ENCODE data around the gene PLXND1. TPM values are rescaled to one million over a fixed set of nuclear protein-coding genes. Genes with fewer than 3 reads are reported as not detected.

Gene PLXND1
- total RNA-seq, 1 experiment from 2014 or later: 47.3 TPM

DNA sequence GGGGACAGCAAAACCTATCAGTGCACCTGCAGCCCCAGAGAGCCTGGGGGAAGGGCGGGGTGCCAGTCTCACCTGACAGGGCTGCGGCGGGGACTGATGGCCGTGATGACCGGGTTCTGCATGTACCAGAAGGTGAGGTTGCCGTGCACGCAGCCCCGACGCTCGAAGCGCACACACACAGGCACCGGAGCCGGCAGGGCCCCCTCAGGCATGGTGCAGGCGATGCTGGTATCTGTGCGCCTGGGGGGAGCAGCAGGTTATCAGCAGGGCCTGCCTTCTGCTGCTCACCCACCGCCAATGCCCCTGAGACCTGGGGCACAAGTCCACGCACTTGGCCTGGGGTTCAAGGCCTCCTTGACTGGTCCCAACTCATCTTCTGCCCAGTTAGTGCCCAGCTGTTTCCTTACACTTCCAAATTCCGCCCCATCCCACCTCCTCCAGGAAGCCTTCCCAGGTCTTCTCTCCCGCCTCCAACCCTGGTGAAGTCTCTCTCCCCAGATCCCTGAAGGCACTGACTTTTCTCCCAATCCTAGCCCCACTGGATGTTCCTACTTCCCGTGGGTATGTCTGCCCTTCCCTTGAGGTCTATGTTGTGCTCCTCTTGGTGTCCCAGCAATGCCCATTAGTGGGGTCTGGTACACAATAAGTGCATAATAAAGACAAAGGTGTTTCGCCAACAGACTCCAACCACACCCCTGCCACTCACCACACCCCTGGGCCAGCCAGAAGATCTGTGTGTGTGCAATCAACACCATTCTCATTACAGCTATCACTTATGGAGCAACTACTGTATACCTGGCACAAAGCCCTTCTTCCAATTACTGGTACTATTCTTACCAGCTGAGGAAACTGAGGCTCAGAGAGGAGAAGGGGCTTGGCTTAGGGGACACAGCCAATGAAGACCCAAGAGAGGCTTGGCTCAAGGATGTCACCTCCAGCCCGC, 34.6 kb downstream of the PLXND1 start:
- Histone ChIP-seq H3K9ac (ENCODE audit: low read length) (no peak overlapping the region), H3K4me2 (ENCODE audit: low read length) (no peak overlapping the region), H3K27ac (ENCODE audit: low read depth, low read length) (no peak overlapping the region), H2AFZ (ENCODE audit: low read depth, low read length, poor library complexity, severe bottlenecking) (no peak overlapping the region), H4K20me1 (ENCODE audit: insufficient read depth) (no peaks in the 10 kb centered on the region), H3K4me3 (replicated peaks in 1 of 2; ENCODE audit: low read depth in 1 of 2, low read length in 2 of 2) (no peak overlapping the region), H3K9me3 (ENCODE audit: control insufficient read depth in 1 of 2, insufficient read depth in 1 of 2, low read depth in 1 of 2, low read length in 2 of 2) (no peaks in the 10 kb centered on the region), H3K27me3 (ENCODE audit: insufficient read depth, low read length) (no peaks in the 10 kb centered on the region), H3K9me2 (ENCODE audit: insufficient read depth) (no peaks in the 10 kb centered on the region), H3K79me2 (ENCODE audit: insufficient read depth, low read length) (no peaks in the 10 kb centered on the region), H3K36me3 (ENCODE audit: control insufficient read depth in 1 of 2, insufficient read depth in 2 of 2, low read length in 2 of 2) (no peaks in the 10 kb centered on the region; a peak in 1 of 4 replicates), H3K4me1 (ENCODE audit: control insufficient read depth in 1 of 2, insufficient read depth in 2 of 2, low read length in 2 of 2) (no peaks in the 10 kb centered on the region)
- no peak for DNase-seq (ENCODE audit: low read depth, low spot score)
- TF ChIP-seq ZBTB33 (IDR thresholded peaks at IDR 0.05; ENCODE audit: extremely low read depth, insufficient replicate concordance, low read length) (no peak), SRF (IDR thresholded peaks at IDR 0.05; ENCODE audit: low read depth) (no peak), POLR2AphosphoS5 (IDR thresholded peaks at IDR 0.05; ENCODE audit: low read depth, low read length) (no peak), EZH2 (IDR thresholded peaks at IDR 0.05) (no peak), CBX3 (IDR thresholded peaks at IDR 0.05; ENCODE audit: low read depth) (no peak), SIN3A (IDR thresholded peaks at IDR 0.05; ENCODE audit: low read depth) (no peak), ZFX (IDR thresholded peaks at IDR 0.05) (no peak), FOSL1 (IDR thresholded peaks at IDR 0.05; ENCODE audit: low read depth) (no peak), EGR1 (IDR thresholded peaks at IDR 0.05; ENCODE audit: low read depth) (no peak), MAX (IDR thresholded peaks at IDR 0.05) (no peak), TCF7L2 (IDR thresholded peaks at IDR 0.05; ENCODE audit: borderline replicate concordance, extremely low read depth, insufficient read depth, insufficient read length) (no peak), CEBPB (IDR thresholded peaks at IDR 0.05; ENCODE audit: low read depth) (no peak), REST (IDR thresholded peaks at IDR 0.05; ENCODE audit: low read depth) (no peak), EZH2phosphoT487 (IDR thresholded peaks at IDR 0.05; ENCODE audit: borderline replicate concordance) (no peak), RAD21 (IDR thresholded peaks at IDR 0.05; ENCODE audit: low read depth) (no peak)
- TF ChIP-seq, protein P1, sequence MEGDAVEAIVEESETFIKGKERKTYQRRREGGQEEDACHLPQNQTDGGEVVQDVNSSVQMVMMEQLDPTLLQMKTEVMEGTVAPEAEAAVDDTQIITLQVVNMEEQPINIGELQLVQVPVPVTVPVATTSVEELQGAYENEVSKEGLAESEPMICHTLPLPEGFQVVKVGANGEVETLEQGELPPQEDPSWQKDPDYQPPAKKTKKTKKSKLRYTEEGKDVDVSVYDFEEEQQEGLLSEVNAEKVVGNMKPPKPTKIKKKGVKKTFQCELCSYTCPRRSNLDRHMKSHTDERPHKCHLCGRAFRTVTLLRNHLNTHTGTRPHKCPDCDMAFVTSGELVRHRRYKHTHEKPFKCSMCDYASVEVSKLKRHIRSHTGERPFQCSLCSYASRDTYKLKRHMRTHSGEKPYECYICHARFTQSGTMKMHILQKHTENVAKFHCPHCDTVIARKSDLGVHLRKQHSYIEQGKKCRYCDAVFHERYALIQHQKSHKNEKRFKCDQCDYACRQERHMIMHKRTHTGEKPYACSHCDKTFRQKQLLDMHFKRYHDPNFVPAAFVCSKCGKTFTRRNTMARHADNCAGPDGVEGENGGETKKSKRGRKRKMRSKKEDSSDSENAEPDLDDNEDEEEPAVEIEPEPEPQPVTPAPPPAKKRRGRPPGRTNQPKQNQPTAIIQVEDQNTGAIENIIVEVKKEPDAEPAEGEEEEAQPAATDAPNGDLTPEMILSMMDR (IDR thresholded peaks at IDR 0.05 in 2 of 3, conservative IDR thresholded peaks at IDR 0.05 in 1 of 3; ENCODE audit: borderline replicate concordance in 1 of 3, insufficient read depth in 1 of 3, low read depth in 2 of 3, low read length in 2 of 3): no peak
- intact Hi-C loops (cut with micrococcal nuclease): no loop called here
- ATAC-seq: no peak
- CTCF ChIA-PET: no interaction called here
- RAD21 ChIA-PET (ENCODE audit: low non-redundant PET in 1 of 2, low total read pairs in 2 of 2, uncharacterized antibody in 2 of 2, unreplicated experiment in 2 of 2): no interaction called here
- no TSS peak for BruUV-seq (replicated peaks)
- POLR2A ChIA-PET: no interaction called here

Measured in HCT116 (cell line).